GM19023 (cell line): ENCODE measurements around the gene SUPT3H.

ENCODE experiments used
- ATAC-seq: cut with Tn5 transposase; IDR thresholded peaks from one replicate; pipeline ENCODE4 v1.9.1; 2021; ENCODE audit warnings: mild to moderate bottlenecking, moderate library complexity; ENCODE audit not compliant: unreplicated experiment

SUPT3H gene

GRCh38 chr6:45377554-45378333 lies at the start of gene SUPT3H:
TSS of gene SUPT3H (minus strand) at chr6:45377934.
- ATAC-seq: peak; percentile 95

DNA sequence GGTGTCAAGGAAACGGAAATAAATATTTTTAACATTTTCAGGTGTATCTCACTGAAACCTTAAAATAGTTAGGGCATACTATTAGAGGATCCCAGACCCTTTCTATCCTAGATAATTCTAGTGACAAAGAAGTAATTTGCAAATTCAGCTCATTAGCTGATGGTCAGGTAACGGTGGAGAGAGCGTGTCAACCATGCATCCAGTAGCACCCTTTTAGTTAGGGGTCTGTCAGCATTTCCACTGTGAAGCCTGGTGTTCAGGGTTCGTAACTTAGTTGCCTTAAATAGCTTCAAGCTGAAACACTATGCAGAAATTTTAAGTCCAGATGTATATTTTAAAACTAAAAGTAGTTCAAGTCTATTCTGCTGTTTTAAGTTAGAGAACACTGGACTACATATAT lies 48.5 kb upstream of the SUPT3H start:
- ATAC-seq: no peak

GRCh38 chr6:45424451-45424861 lies 46.7 kb upstream of the SUPT3H start:
- ATAC-seq: no peak

DNA sequence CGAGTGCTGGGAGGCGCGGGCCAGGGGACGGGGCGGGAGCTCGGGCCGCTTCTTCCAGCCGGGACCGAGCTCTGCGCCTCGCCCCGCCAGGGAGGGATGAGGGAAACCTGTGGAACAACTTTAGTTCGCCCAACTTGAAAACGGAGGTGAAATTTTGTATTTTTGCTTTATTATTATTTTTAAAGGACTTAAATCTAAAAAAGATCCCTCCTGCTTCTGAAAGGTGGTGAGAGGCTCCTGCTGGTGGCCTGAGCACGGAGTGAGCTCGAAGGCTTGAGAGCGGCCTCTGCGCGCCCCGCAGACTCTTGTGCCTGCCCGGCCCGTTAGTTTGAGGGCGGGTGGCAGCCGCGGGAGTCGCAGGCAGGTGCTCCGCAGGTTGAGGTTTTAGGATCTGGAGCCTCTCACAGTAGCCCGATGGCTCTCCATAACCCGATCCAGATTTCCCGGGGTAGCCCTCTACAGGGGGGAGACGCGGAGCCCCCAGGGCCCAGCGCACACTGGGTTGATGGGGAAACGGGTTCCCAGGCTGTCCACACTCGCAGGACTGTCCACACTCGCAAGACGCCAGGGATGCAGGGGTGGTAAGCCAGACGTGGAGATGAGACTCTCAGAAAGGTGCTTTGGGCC lies 46.2 kb upstream of the SUPT3H start:
- ATAC-seq: no peak

- ATAC-seq: no peak
Observed at GRCh38 chr6:45423111-45423823, 45.5 kb upstream of the SUPT3H start.

GRCh38 chr6:45422503-45423110 lies 44.9 kb upstream of the SUPT3H start:
- no peak for ATAC-seq

GRCh38 chr6:45421709-45422502 lies 44.2 kb upstream of the SUPT3H start:
- ATAC-seq: no peak

- ATAC-seq: no peak
Observed at GRCh38 chr6:45420909-45421708, 43.4 kb upstream of the SUPT3H start.

GRCh38 chr6:45420083-45420908 lies 42.6 kb upstream of the SUPT3H start:
- ATAC-seq: no peak

DNA sequence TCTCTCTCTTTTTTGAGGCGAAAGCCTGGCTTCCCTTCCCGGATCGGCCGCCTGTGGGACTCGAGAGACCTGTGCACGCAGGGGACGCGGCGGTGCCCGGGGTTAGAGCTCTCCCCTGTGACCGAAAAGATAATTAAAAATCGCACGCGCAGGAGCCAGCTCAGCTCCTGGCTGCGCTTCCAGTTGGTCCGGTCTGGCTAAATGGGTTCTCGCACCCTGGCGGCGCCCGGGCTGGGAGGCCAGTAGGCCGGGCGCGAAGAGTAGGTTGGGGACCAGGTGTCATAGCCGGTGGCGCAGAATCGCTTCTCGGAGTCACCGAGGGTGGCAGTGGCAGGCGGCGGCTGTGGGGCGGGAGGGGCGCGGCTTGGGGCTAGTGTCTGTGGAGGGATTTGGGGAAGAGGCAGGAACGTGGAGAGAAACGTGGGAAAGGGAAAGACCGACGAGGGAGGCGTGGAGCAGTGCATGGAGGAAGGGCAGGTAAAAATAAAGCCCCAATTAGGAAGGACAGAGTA lies 41.9 kb upstream of the SUPT3H start:
- no peak for ATAC-seq

DNA sequence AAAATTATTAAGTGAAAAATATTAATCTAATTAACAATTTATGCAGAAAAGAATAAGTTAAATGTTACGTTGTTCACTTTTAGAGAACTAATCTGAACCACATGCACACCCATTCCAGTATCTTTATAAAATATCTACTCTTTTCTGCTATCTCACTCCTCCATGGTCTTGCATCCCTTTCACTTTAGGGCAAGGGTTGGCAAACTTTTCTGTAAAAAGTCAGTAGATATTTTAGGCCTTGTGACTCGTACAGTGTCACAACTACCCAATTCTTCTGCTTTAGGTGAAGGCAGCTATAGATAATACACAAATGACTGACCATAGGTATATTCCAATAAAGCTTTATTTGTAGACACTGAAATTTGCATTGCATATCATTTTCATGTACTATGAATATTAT lies 39.7 kb upstream of the SUPT3H start:
- no peak for ATAC-seq

DNA sequence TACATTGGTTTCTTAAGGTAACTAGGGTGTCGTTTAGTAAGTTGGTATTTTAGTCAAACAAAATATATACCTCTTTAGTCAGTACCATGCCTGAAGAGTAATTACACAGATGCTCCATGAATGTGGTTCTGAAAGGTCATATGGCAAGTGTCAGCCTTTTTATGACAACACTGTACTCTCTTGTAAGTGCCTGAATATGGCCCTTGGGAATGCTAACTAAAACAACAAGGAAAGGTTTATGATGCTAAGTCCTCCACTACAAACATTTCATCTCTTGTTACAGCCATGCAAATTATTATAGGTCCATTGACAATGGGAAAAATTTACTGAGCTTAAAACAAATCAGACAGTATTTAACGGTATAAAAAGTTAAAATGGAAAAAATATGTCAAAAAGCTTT lies 39.0 kb upstream of the SUPT3H start:
- no peak for ATAC-seq

DNA sequence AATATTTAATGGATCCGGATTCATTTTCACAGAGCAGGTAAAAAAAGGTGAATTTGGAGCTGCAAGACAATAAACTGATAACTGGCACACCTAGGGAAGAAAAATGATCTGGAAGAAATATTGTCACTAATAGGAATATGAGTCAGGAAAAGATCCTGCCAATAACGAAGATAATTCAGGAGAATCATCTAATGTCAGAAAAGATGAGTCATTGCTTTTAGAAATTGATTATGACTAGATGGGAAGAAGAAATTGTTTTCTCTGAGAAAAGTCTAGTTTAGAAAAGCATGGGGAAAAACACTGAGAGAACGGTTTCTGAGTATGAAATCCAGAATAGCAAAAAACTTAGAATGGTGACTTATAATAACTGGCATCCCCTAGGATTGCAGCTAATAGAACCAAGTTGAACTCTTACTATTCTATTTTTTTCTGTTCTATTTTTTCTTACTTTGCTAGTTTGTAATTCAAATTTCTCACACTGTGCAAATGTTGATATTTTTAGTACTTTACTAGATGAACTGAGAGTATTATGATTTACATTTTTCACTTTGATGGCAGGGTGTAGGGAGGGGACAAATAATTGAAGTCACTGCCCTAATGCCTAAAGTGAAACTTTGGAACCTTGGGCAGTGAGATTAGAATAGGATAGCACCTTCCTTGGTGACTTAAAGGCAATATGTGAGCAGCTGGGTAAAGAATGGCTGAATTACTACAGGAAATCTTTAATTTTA lies 38.2 kb upstream of the SUPT3H start:
- ATAC-seq: no peak

- ATAC-seq: no peak
Observed at GRCh38 chr6:45415315-45415714, 37.6 kb upstream of the SUPT3H start.

DNA sequence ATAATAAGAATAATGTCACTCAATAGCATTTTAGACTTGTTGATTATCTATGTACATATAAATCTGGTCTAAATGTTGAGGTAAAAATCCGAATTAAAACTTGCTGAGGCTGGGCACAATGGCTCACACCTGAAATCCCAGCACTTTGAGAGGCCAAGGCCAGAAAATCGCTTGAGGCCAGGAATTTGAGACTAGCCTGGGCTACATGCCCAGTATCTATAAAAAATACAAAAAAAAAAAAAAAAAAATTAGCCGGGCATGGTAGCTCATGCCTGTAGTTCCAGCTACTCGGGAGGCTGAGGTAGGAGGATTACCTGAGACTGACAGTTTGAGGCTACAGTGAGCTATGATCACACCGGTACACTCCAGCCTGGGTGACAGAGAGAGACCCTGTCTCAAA lies 34.2 kb upstream of the SUPT3H start:
- no peak for ATAC-seq

- no peak for ATAC-seq
Observed at GRCh38 chr6:45400021-45400420, 22.3 kb upstream of the SUPT3H start.

DNA sequence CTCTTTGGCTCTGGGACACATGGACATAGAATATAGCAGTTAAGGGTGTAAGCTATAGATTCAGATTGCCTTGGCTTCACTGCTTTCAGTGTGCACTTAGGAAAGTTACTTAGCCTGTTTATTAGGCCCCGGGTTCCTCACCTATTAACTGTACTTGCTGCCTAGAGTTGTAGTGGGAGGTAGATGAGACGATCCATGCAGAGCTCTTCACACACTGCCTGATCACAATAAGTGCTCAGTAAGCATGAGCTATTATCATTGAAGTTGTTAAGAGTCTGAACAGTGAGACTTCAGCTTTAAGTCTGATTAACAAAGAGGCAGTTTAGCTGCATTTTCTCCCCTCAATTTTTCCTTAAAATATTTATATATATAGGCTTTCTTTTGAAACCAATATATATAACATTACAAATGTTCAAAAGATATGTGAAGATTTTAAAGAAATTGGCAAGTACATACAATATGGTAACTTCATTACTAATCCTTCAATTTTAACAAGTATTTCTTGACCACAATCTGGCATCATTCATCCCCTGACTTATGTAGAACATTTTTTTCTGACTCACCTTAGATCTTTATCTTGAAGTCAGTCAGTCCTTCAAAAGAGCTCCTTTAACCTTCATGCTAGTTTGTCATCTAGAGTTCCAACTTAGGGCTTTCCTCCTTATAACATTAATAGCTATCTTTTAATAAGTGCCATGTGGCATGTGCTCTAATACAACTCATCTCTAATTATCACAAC lies 20.5 kb upstream of the SUPT3H start:
- ATAC-seq: no peak
